SK-N-SH (cell line): ENCODE measurements around the gene DEFB118.

Experiments used
- ELF1 ChIP-seq: IDR thresholded peaks from 2 replicates; pipeline ENCODE4 v1.4.0; 2012
- EP300 ChIP-seq, 2 experiments: IDR thresholded peaks; 2 replicates each; pipeline versions ENCODE4 v1.4.0 to v1.6.1; 2012; ENCODE audit warnings: borderline replicate concordance in 1 of 2, low read depth in 1 of 2, low read length in 1 of 2
- FOXM1 ChIP-seq: IDR thresholded peaks from 2 replicates; pipeline ENCODE4 v1.4.0; 2012; ENCODE audit warnings: low read depth, mild to moderate bottlenecking
- GATA2 ChIP-seq: sonication (generic); formaldehyde crosslinking; IDR thresholded peaks from 2 replicates; pipeline ENCODE4 v1.5.0; 2020; ENCODE audit warnings: mild to moderate bottlenecking, missing genetic modification reagents
- NFIC ChIP-seq: IDR thresholded peaks from 2 replicates; pipeline ENCODE4 v1.4.0; 2012; ENCODE audit warnings: borderline replicate concordance
- POLR2AphosphoS5 ChIP-seq: IDR thresholded peaks from 2 replicates; pipeline ENCODE4 v1.6.1; 2012; ENCODE audit warnings: low read depth, low read length
- RXRA ChIP-seq: IDR thresholded peaks from 2 replicates; pipeline ENCODE4 v1.4.0; 2012; ENCODE audit warnings: low read depth, mild to moderate bottlenecking, borderline replicate concordance
- SMC3 ChIP-seq: IDR thresholded peaks from 2 replicates; pipeline ENCODE4 v1.6.1; 2012; ENCODE audit warnings: low read depth, low read length, improper control_type of control experiment
- TAF1 ChIP-seq: IDR thresholded peaks from 2 replicates; pipeline ENCODE4 v1.6.1; 2012; ENCODE audit warnings: low read depth, mild to moderate bottlenecking, low read length, moderate library complexity, borderline replicate concordance
- YY1 ChIP-seq: IDR thresholded peaks from 2 replicates; pipeline ENCODE4 v1.4.0; 2012; ENCODE audit warnings: low read depth, mild to moderate bottlenecking
- TF ChIP-seq, protein P1 (sequence below): fragments of 200-600 bp; sonication (generic); IDR thresholded peaks from 2 replicates; pipeline ENCODE4 v1.6.1; 2017; ENCODE audit warnings: antibody characterized with exemption, mild to moderate bottlenecking, moderate library complexity
- TF ChIP-seq, protein P2 (sequence below): IDR thresholded peaks from 2 replicates; pipeline ENCODE4 v1.4.0; 2012; ENCODE audit warnings: low read depth, borderline replicate concordance
- TF ChIP-seq, protein P3 (sequence below): IDR thresholded peaks from 2 replicates; pipeline ENCODE4; 2012

DNA sequence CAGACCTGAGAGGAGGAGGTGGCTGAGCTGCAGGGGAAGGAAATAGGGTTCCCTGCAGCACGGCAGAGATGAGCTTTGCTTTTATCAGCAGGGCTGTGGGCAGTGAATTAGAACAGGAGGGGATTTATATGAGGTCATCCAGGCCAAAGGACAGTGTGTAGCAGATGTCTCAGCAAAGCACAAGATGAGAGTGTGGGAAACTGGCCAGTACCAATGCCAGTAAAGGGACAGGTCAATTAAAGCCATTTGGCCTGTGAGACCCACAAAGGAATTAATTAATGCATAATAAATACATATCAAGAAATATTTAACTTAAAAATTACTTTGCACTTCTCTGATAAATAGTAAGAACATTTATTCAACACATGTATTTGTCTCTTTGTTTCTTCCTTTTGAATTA is 22.1 kb downstream of the DEFB118 start, which contains the start of gene DEFB119:
- TF ChIP-seq RXRA (no peak), EP300 (IDR thresholded peaks at IDR 0.05; ENCODE audit: borderline replicate concordance in 1 of 2, low read depth in 1 of 2, low read length in 1 of 2) (no peak), TAF1 (no peak), GATA2 (CRISPR knock-in tag) (no peak), YY1 (no peak), NFIC (no peak), FOXM1 (no peak), SMC3 (no peak), ELF1 (no peak), POLR2AphosphoS5 (no peak)
- TF ChIP-seq, protein P1, sequence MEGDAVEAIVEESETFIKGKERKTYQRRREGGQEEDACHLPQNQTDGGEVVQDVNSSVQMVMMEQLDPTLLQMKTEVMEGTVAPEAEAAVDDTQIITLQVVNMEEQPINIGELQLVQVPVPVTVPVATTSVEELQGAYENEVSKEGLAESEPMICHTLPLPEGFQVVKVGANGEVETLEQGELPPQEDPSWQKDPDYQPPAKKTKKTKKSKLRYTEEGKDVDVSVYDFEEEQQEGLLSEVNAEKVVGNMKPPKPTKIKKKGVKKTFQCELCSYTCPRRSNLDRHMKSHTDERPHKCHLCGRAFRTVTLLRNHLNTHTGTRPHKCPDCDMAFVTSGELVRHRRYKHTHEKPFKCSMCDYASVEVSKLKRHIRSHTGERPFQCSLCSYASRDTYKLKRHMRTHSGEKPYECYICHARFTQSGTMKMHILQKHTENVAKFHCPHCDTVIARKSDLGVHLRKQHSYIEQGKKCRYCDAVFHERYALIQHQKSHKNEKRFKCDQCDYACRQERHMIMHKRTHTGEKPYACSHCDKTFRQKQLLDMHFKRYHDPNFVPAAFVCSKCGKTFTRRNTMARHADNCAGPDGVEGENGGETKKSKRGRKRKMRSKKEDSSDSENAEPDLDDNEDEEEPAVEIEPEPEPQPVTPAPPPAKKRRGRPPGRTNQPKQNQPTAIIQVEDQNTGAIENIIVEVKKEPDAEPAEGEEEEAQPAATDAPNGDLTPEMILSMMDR = no peak
- TF ChIP-seq, protein P2, sequence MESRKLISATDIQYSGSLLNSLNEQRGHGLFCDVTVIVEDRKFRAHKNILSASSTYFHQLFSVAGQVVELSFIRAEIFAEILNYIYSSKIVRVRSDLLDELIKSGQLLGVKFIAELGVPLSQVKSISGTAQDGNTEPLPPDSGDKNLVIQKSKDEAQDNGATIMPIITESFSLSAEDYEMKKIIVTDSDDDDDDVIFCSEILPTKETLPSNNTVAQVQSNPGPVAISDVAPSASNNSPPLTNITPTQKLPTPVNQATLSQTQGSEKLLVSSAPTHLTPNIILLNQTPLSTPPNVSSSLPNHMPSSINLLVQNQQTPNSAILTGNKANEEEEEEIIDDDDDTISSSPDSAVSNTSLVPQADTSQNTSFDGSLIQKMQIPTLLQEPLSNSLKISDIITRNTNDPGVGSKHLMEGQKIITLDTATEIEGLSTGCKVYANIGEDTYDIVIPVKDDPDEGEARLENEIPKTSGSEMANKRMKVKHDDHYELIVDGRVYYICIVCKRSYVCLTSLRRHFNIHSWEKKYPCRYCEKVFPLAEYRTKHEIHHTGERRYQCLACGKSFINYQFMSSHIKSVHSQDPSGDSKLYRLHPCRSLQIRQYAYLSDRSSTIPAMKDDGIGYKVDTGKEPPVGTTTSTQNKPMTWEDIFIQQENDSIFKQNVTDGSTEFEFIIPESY = no peak
- TF ChIP-seq, protein P3, sequence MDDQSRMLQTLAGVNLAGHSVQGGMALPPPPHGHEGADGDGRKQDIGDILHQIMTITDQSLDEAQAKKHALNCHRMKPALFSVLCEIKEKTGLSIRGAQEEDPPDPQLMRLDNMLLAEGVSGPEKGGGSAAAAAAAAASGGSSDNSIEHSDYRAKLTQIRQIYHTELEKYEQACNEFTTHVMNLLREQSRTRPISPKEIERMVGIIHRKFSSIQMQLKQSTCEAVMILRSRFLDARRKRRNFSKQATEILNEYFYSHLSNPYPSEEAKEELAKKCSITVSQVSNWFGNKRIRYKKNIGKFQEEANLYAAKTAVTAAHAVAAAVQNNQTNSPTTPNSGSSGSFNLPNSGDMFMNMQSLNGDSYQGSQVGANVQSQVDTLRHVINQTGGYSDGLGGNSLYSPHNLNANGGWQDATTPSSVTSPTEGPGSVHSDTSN = no peak
